SH-SY5Y (cell line): ENCODE data around the gene AGER.

ENCODE experiments used
- GATA2 ChIP-seq: IDR thresholded peaks from 2 replicates; pipeline ENCODE4 v1.6.1; 2011; ENCODE audit warnings: mild to moderate bottlenecking, low read depth, low read length
- GATA3 ChIP-seq: IDR thresholded peaks from 2 replicates; pipeline ENCODE4 v1.6.1; 2011; ENCODE audit warnings: low read depth, mild to moderate bottlenecking, low read length, moderate library complexity

- TF ChIP-seq GATA2: no peak
- TF ChIP-seq GATA3: no peak
Observed at GRCh38 chr6:32210191-32210601, 26.1 kb upstream of the AGER start.
